ENCODE measurements around the gene APOL3.
"Not testable (repeated sequence)": the region's sequence is repeated elsewhere in the genome, so short reads cannot be mapped to it uniquely, and the experiment has no call there.

The APOL3 gene

DNA sequence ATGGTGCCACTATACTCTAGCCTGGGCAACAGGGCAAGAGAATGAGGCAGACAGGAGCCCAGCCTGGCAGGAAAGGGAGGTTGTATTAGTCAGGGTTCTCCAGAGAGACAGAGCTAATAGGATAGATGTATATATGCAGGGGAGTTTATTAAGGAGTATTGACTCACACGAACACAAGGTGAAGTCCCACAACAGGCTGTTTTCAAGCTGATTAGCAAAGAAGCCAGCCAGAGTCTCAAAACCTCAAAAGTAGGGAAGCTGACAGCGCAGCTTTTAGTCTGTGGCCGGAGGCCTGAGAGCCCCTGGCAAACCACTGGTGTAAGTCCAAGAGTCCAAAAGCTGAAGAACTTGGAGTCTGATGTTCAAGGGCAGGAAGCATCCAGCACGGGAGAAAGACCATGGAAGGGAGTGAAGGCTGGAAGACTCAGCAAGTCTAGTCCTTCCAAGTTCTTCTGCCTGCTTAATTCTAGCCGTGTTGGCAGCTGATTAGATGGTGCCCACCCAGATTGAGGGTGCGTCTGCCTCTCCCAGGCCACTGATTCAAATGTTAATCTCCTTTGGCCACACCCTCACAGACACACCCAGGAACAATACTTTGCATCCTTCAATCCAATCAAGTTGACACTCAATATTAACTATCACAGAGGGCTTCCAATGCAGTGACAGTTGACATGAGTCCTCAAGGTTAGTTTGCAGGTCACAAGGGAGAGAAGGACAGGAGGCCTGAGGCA is 39.8 kb downstream of the APOL3 start:
- DNase-seq, result not testable (repeated sequence)
- intact Hi-C loops (cut with DNase I), result loop anchor here (5.0 kb wide), 1 partner anchor 188 kb away; no protein-coding TSS in a partner anchor

DNA sequence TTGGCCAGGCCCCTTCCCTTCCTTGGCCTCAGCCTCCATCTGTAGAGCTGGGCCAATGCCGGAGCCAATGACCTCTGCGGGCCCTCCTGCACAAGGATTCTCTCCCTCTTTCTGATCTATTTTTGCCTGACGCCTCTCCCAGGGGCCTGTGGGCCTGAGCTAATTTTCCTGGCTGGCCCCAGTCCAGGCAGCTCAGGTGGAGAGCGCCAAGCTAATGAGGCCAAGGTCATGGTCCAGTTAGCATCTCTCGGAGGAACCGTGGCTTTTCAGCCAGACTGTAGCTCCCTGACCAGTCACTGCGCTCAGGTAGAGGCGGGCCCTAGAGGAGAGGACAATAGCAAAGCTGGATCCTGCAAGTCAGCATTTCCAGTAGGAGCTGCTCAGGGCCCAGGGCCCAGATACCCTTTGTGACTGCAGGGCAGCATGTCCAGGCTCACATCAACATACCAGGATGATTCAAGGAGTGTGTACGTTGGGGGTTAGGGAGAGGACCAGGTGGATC is 43.5 kb downstream of the APOL3 start:
- intact Hi-C loops (cut with DNase I), result no loop called here
- DNase-seq, result no peak

- peak in 2 of 42 donors; percentile 15 to 50 for DNase-seq
- intact Hi-C loops (cut with DNase I), result no loop called here
Observed at GRCh38 chr22:36116127-36116526, 44.4 kb downstream of the APOL3 start.

- intact Hi-C loops (cut with DNase I), result no loop called here
- no peak for DNase-seq
Observed at GRCh38 chr22:36113121-36113520, 47.4 kb downstream of the APOL3 start.

DNA sequence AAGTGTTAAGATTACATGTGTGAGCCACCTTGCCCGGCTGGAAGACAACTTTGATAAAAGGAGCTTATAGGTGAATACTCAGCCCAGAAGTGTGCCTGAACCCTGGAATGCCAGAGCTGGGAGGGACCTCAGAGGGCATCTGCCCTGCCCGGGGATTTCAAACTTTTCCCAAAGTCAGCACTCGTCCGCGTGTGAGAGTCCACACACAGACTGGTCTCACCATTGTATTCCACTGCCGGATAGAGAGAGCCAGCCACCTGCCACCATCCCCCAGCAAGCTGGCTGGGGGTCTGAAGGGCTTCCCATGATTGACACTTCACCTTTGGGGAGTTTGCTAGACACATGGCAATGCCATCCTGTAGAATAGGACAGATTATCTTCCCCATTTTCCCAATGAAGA is 49.2 kb downstream of the APOL3 start:
- no peak for DNase-seq
- intact Hi-C loops (cut with DNase I), result no loop called here

DNA sequence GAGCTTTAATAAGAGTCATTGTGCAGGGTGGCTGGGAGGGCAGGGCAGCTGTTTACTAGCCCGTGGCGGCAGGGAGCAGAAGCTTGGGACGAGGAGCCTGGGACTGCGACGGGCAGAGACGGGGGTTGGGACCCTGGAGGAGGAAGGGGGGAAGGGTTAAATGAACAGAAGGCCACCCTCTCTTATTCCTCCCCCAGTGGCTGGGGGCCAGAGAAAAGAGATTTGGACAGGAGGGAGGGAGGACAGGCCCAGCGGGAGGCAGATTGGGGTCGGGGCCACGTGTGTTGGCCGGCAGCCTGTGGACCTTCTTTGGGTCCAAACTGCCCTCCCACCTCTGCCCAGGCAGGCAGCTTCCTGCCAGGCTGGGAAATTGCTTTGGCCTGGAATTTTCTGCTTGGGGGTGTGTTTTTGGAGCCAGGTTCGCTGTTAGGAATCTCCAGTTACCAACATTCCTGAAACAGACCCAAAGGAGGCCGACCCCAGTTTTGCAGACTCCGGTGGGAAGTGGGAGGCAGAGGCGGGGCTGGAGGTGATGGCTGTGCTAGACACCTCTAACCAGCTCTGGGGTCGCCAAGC is 50.2 kb downstream of the APOL3 start:
- DNase-seq, result no peak

DNA sequence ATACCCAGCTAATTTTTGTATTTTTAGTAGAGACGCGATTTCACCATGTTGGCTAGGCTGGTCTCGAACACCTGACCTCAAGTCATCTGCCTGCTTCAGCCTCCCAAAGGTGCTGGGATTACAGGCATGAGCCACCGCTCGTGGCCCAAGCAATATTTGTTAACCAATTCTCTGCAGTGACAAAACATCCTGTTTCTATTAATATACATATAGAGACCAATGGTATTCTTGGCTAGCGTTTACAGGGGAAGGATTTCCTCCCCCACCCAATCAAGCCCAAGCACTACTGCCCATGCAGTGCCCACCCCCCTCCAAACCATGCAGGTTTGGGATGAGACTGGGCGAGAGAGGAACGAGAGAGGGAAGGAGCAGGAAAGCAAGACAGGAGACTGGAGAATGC is 53.1 kb downstream of the APOL3 start:
- intact Hi-C loops (cut with DNase I), result no loop called here
- DNase-seq, result no peak

More for the DNA sequence above, 50.2 kb downstream of the APOL3 start:
- intact Hi-C loops (cut with DNase I), result no loop called here

DNA sequence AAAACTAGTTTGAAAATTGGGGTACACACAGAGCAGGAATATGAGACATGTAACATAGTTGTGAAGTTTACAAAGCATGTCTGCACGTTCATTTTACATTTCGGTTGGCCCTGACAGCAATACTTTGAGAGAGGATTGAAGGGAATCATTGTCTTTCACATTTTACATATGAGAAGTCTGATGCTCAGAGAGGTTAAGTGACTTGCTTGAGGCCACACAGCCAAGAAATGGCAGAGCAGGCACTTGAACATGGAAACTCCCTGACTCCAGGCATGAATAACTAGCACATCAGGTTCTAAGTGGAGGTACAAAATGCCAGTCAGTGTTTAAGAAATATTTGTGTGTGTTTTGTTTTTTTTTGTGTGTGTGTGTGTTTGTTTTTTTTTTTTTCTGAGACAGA is 53.6 kb downstream of the APOL3 start:
- intact Hi-C loops (cut with DNase I), result no loop called here
- DNase-seq, result no peak

DNA sequence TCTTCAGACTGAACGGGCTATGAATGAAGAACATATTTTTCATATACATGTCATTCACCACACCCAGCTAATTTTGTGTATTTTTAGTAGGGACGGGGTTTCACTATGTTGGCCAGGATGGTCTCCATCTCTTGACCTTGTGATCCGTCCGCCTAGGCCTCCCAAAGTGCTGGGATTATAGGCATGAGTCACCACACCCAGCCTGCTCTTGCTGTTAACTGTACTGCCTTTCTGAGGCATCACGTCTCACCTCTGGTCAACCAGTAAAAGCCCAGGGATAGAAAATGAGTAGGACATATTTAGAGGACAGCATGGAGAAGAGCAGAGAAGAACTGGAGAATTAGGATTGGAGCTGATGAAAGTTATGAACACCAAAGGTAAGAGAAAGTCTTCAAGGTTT is 55.6 kb downstream of the APOL3 start:
- DNase-seq, result no peak
- intact Hi-C loops (cut with DNase I), result no loop called here

DNA sequence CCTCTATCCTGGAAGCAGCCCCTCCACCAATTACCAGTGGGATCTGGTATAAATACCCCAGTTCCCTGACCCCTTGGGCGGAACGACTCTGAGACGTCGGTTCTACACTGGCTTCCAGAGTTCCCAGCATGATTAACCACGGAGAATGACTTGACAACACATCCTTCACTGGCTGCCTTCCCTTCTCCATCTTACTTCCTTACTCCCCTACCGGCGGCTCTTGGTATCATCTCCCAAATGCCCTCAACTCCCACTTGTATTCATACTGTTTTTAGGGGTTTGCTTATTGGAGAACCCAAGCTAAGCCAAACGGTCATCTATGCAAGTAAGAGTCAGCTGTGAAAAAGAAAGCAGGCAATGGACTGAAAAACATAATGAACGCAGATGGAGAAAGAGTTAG is 56.1 kb downstream of the APOL3 start:
- intact Hi-C loops (cut with DNase I), result no loop called here
- no peak for DNase-seq

- DNase-seq, result no peak
- intact Hi-C loops (cut with DNase I), result no loop called here
Observed at GRCh38 chr22:36103891-36104290, 56.7 kb downstream of the APOL3 start.

DNA sequence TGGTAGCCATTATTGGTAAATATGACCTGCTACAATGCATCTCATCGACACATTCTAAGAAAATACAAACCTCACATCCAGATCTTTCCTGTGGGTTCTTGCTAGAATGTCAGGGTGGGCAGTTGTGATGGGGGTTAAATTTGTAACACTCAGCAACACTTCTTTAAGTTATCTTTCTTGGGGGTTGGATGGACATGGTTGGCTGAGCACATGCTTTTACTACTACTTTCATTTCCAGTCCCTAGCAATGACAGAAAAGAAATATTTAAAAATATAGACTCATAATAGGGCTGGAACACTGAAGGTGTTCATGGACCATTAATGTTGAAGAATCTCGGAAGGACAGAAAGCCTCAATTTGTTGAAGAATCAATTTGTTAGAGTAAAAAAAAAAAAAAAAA is 57.6 kb downstream of the APOL3 start:
- no peak for DNase-seq
- intact Hi-C loops (cut with DNase I), result no loop called here

DNA sequence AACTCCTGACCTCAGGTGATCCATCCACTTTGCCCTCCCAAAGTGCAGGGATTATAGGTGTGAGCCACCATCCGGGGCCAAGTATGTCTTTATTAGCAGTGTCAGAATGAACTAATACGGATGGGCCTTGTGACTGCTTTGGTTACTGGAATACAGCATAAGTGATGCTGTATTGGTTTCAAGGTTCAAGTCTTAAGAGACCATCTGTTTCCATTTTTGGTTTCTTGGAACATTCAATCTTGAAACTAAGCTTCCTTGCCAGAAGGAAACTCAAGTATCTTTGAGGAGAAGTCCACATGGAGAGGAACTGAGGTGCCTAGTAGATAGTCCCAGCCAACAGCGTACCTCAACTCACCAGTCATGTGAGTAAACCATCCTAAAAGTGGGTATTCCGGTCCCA is 58.8 kb downstream of the APOL3 start:
- intact Hi-C loops (cut with DNase I), result no loop called here
- no peak for DNase-seq

- DNase-seq; intact Hi-C loops (cut with DNase I): not testable (repeated sequence)
Observed at GRCh38 chr22:36100908-36101307, 59.6 kb downstream of the APOL3 start.

- intact Hi-C loops (cut with DNase I), result no loop called here
- DNase-seq, result no peak
Observed at GRCh38 chr22:36100134-36100824, 60.3 kb downstream of the APOL3 start.

- DNase-seq; intact Hi-C loops (cut with DNase I): not testable (repeated sequence)
Observed at GRCh38 chr22:36099561-36099960, 61.0 kb downstream of the APOL3 start.

DNA sequence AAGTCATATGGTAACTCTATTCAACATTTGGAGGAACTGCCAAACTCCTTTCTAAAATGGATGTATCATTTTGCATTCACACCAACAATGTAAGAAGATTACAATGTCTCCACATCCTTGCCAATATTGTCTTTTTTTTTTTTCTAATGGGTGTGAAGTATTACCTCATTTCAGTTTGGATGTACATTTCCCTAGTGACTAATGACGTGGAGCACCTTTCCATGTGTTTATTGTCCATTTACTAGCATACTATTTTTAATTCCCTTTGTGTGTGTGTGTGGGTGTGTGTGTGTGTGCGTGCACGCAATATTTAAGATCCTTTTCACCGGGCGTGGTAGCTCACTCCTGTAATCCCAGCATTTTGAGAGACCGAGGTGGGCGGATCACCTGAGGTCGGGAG is 62.7 kb downstream of the APOL3 start:
- DNase-seq, result no peak
- intact Hi-C loops (cut with DNase I), result no loop called here

DNA sequence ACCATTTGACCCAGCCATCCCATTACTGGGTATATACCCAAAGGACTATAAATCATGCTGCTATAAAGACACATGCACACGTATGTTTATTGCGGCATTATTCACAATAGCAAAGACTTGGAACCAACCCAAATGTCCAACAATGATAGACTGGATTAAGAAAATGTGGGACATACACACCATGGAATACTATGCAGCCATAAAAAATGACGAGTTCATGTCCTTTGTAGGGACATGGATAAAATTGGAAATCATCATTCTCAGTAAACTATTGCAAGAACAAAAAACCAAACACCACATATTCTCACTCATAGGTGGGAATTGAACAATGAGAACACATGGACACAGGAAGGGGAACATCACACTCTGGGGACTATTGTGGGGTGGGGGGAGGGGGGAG is 69.8 kb downstream of the APOL3 start:
- DNase-seq; intact Hi-C loops (cut with DNase I): not testable (repeated sequence)

All from head of caudate nucleus (tissue), 42 donors.